ENCODE measurements around the gene FBH1. TPM values are rescaled to one million over a fixed set of nuclear protein-coding genes. Genes with fewer than 3 reads are reported as not detected.
"Not testable (repeated sequence)": the region's sequence is repeated elsewhere in the genome, so short reads cannot be mapped to it uniquely, and the experiment has no call there.

Gene FBH1
- total and polyA plus RNA-seq, 12 donors: 57.8 to 134 (median 76.0) TPM

GRCh38 chr10:5906651-5907050 lies 16.6 kb downstream of the FBH1 start:
- Histone ChIP-seq H3K27me3 (no peaks in the 10 kb centered on the region), H3K27ac (peak overlapping the region in 4 of 10 donors; percentile 12 to 55 (median 45)), H3K4me1 (peaks cover 3 to 39% (median 23%) of the 10 kb centered on the region in 9 donors), H3K36me3 (peaks cover 0 to 78% (median 47%) of the 10 kb centered on the region in 9 donors), H3K9me3 (no peaks in the 10 kb centered on the region), H3K4me3 (peak overlapping the region in 1 of 10 donors; percentile 2)
- DNase-seq (no peak), ATAC-seq (peak in 2 of 8 donors; percentile 6 to 11)
- 95 to 99% methylated on average over 5 of the region's 5 CpGs for WGBS, 2 donors
- intact Hi-C loops (cut with DNase I): loop anchor here in 1 of 10 donors (10.0 kb wide), 1 partner anchor 68 kb away; the partner anchor contains the start of gene IL15RA
- no peak for TF ChIP-seq CTCF (IDR thresholded peaks at IDR 0.05)

- ATAC-seq, H3K27me3 ChIP-seq, H3K27ac ChIP-seq, DNase-seq, H3K9me3 ChIP-seq, H3K4me3 ChIP-seq: not testable (repeated sequence)
- Histone ChIP-seq H3K36me3 (peaks cover 0 to 92% (median 67%) of the 10 kb centered on the region in 9 donors), H3K4me1 (peaks cover 3 to 39% (median 17%) of the 10 kb centered on the region in 9 donors)
- intact Hi-C loops (cut with DNase I): loop anchor here in 1 of 10 donors (10.0 kb wide), 1 partner anchor 66 kb away; the partner anchor contains the start of gene IL15RA
- 82 to 92% methylated on average over 7 of the region's 7 CpGs for WGBS, 2 donors
Measured at GRCh38 chr10:5908676-5909075, 18.6 kb downstream of the FBH1 start.

GRCh38 chr10:5910323-5911100 lies 20.5 kb downstream of the FBH1 start:
- ATAC-seq: peak in 4 of 8 donors; percentile 22 to 37 (median 36)
- H3K4me1 ChIP-seq: peaks cover 3 to 23% (median 11%) of the 10 kb centered on the region in 9 donors
- WGBS, 2 donors: 65 to 67% methylated on average over 18 of the region's 18 CpGs
- intact Hi-C loops (cut with DNase I): no loop called here
- TF ChIP-seq CTCF (IDR thresholded peaks at IDR 0.05): no peak
- DNase-seq: no peak
- no peak overlapping the region for H3K4me3 ChIP-seq
- H3K9me3 ChIP-seq: no peaks in the 10 kb centered on the region
- peaks cover under 1 to 100% (median 86%) of the 10 kb centered on the region in 9 donors for H3K36me3 ChIP-seq
- peak overlapping the region in 5 of 10 donors; percentile 2 to 70 (median 7) for H3K27ac ChIP-seq
- H3K27me3 ChIP-seq: no peaks in the 10 kb centered on the region

GRCh38 chr10:5911670-5912069 lies 21.6 kb downstream of the FBH1 start:
- DNase-seq (no peak), ATAC-seq (no peak)
- intact Hi-C loops (cut with DNase I): no loop called here
- Histone ChIP-seq H3K9me3 (no peaks in the 10 kb centered on the region), H3K27ac (no peak overlapping the region), H3K4me3 (no peak overlapping the region), H3K36me3 (peaks cover 4 to 100% (median 91%) of the 10 kb centered on the region in 9 donors), H3K27me3 (no peaks in the 10 kb centered on the region), H3K4me1 (peaks cover 0 to 12% (median under 1%) of the 10 kb centered on the region in 9 donors)
- TF ChIP-seq CTCF (IDR thresholded peaks at IDR 0.05): no peak
- WGBS, 2 donors: 95 to 97% methylated on average over 4 of the region's 4 CpGs
